Endothelial cell of umbilical vein (primary cell): ENCODE measurements around the gene FBXL17.

Source experiments
- CTCF ChIP-seq, 2 donors: IDR thresholded peaks; 1 replicate in 1 of 2; 2 replicates in 1 of 2; pipeline ENCODE4 v1.5.1; 2011; ENCODE audit warnings: low read length in 2 of 2, mild to moderate bottlenecking in 2 of 2, moderate library complexity in 2 of 2, control low read depth in 1 of 2, inconsistent platforms in 1 of 2, low read depth in 1 of 2; ENCODE audit not compliant: insufficient read depth in 1 of 2; ENCODE audit errors: extremely low read depth in 1 of 2
- EZH2 ChIP-seq: IDR thresholded peaks from 2 replicates; pipeline ENCODE4 v1.6.1; 2012; ENCODE audit warnings: borderline replicate concordance, low read depth, mild to moderate bottlenecking, moderate library complexity, low read length, inconsistent platforms; ENCODE audit not compliant: severe bottlenecking
- POLR2AphosphoS5 ChIP-seq: IDR thresholded peaks from 2 replicates; pipeline ENCODE4 v1.6.1; 2012; ENCODE audit warnings: low read depth, mild to moderate bottlenecking, control low read depth, low read length, moderate library complexity; ENCODE audit not compliant: insufficient read depth

- no peak for TF ChIP-seq CTCF (IDR thresholded peaks at IDR 0.05; ENCODE audit: extremely low read depth in 1 of 2, insufficient read depth in 1 of 2, low read depth in 1 of 2, low read length in 2 of 2)
- TF ChIP-seq EZH2 = no peak
- no peak for TF ChIP-seq POLR2AphosphoS5
Measured at GRCh38 chr5:107821288-107821687, 560.6 kb downstream of the FBXL17 start.
